ENCODE measurements around the gene SLC6A6.
A peak's percentile ranks its signal among the peaks of the same experiment; 100 is the strongest.

SLC6A6 gene

DNA sequence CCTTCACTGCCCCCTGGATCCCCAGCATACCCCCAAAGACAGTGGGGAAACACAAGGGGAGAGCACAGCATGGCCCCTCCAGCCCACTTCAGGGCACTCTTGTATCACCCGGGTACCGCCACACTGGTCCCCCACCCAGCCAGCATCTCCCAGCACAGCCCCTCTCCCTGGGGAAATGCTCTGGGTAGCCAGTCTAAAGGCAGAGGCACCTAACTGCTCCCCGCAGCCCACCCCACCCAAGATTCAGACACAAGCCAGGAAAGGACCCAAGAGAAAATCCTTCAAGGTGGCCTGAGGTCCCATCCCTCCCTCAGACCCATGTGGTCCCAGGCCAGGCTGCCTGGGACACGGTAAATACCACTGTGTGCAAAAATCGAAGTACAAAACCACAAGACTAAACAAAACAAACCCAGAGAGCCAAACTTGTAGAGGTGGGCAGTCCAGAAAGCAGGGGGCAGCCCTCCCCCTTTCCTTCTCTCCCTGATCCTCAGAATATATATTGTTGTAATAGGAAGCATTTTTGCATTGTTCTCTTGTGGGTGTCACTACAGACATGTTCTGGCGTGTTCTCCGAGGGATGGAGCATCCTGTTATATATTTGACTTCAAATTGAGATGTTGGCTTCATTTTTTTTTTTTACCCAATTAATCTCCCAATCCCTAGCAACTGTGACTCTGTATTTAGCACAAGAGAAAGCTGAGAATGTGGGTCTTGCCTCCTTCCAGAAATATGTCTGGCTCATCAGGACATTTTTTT is 86.1 kb downstream of the SLC6A6 start:
- no peak for DNase-seq

DNA sequence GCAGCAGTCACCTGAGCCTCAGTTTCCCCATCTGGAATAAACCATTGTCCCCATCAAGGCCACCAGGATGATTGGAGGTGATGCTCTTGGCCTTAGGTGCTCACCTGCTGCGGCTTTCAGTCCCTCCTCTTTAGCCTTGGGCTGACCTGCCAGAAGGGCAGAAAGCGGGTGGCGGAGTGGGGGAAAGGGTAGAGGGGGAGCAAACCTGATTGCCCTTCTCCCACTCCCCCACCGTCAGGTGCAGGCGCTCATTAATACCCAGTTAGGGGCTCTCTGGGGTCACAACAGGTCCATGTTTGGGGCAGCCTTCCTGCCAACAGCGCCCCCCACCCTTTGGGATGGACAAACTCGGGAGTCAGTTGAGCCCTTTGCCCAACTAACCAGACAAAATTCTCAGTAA is 87.2 kb downstream of the SLC6A6 start:
- no peak for DNase-seq

DNA sequence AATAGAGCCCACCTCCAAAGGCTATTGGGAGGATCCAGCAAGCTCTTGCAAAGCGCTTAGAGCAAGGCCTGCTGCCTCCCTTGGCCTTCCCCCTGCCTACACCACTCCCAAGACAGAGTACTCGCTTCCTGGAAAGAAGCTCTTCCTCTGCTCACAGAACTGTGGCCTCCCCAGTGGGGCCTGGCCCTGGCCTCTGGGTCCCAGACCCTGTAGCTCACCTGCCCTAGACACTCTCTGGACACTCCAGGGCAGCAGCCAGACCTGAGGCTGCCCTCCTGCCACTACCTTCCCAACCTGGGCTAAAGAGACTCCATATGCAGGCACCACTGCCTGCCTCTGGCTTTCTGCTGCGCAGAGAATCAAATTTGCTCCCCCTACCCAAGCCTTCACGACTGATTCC is 87.8 kb downstream of the SLC6A6 start:
- no peak for DNase-seq

DNA sequence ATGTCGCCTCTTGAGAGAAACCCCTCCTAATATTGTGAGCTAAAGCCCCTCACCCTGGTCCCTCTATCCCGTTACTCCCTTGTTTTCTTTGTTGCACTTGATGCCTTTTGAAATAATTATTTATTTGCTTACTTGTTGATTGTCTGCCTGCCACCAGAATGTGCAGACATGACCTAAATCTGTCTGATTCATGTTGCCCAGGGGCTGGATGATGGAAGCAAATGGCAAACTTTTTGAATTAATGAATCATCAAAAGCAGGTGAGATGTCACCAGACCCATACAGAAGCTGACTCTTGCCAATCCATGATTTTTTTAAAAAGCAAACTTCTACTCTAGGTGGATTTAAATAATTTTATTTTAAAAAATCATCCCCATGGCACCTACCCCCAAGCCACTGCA is 88.4 kb downstream of the SLC6A6 start:
- DNase-seq: no peak

DNA sequence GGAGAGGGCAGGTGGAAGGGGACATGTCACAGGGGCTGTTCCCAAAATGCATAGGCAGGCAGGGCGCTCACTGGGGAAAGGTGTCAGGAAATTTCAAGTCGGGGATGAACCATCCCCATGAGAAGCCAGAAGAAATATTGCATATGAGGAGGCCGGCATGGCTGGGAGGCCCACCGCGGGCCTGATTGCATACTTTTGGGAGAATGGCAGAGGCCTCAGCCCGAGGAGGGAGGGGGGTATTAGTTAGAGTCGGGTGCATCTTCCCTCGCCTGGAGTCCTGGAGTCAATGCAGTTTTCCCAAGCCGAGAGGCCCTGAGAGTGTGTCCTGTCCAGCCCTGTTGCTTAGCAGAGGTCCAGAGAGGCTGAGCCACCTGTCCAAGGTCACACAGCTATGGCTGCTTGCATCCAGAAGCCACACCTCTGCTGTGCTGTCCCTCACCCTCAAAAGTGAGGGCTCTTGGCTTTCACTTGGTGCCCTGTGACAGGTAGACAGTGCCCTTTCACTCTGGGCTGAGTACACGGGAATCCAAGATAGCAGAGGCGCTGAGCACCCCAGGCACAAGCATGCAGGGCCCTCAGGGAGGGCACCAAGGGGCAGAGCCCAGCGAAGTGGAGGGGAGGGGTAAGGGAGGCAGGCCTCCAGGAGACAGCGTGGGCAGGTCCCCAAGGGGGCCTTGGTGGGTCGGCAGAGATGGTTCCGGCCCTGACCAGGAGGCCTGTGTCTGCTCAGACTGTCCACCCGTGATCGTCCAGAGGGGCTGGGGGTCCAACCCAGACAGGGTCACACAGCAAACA is 89.2 kb downstream of the SLC6A6 start:
- DNase-seq: no peak

DNA sequence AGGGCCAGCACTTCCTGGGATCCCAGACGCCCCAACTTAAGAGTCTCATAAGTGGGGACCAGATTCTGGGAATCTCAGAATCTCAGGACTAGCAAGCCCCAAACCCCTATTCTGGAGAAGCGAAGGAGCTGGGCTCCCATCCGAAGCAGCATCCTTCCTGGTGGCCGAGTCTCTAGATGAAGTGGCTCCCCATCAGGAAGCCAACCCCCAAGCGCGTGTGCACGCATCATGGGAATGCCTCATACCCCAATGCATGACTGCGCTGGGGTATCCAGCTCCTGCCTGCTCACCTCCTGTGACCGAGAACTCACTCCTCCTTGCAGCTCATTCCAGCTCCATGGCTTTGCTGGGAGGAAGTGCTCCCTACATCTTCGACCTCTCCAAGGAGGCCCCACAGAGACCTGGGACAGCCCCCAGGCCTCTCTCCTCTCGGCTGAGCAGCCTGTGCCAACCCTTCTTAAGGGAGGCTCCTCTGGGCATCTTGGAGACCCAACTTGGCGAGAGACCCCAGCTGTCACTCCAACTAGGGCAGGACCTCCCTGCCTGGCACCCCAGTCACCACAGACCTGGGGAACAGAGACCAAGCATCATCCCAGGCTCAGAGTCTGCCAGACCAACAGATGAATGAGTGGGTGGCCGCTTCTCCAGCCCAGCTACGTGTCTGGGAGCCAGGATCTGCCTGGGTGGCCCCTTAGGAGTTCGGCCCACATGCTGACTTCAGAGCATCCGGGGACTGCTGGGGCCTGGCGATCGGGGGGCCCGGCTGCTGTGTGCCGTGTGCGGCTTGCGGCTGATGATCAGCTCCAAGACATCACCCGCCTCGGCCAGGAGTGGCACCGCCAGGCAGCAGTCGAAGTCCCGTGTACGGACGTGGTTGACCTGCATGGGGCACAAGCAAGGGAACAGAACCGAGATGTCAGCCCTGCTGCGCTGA is 90.8 kb downstream of the SLC6A6 start:
- no peak for DNase-seq

DNA sequence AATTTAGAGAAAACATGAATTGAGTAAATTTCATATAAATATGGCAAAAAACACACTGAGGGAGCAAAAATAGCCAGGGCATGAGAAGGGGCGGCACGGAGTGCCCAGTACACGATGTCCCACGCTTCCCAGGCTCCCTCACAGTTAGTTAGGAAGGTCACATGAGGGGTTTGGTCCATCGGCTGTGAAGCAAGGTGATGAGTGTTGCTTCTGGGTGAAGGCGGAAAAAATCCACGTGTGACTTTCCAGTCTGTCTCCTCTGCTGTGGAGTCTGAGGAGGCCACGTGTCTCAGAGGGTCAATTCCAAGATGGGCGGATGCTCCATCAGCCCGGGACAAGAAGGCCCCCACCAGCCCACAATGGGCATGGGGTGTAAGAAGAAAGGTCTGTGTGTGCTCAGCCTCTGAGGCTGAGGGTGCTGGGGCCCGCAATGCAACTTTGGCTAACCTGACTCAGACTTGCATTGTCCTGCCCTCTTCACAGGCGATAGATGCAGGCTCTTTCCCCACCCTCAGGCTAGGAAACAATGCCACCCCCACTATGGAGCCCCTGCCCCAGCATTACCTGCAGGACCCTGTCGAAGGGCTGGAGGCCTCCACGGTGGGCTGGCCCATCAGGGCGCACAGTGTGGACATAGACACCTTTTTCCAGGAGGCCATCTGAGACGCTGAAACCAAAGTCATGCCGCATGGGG is 92.0 kb downstream of the SLC6A6 start:
- no peak for DNase-seq

DNA sequence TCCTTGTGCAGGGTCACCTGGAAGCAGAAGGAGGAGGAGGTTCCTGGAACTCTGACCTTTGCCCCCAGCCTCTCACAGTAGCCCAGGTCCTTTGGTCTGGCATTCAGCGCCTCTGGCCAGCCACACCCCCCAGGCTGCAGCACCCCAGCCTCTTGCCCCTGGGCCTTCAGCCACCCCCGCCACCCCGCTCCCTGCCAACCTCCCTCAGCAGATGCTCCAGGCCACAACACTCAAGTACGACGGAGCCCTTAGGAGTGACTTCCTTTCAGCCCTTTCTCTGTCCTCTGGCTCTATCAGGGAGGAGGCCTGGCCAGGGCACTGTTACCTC is 92.5 kb downstream of the SLC6A6 start:
- no peak for DNase-seq

DNA sequence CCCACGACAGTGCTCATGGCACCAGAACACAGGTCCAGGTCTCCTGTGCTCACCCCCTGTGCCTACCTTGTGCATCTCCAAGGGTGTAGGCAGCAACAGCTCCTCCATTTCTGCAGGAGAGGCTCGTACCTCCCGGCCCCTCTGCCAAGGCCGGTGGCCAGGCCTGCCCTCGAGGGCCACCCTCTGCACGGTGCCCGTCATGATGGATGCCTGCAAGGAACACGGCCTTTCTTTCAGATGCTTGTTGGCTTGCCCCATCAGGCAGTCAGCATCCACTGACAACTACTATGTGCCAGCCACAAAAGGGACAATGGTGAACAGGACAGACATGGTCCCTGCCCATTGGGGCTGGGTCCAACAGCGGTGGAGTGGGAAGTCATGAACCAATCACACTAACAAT is 93.9 kb downstream of the SLC6A6 start:
- DNase-seq: no peak

DNA sequence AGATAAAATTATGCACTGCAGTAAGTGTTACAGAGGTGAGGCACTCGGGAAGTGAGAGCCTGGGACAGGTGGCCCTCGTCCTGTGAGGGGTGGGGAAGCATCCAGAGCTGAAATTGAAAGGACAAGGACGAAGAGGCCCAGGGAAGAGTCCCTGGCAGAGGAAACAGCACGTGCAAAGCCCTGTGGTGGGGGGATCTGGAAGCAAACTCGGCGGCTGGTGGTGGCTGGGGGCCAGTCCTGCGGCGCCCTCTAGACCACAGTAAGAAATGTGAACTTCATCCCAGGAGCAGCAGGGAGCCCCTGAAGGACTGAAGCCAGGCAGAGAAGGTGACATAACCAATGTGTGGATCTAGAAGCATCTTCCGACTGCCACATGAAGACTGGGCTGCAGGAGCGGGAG is 94.9 kb downstream of the SLC6A6 start:
- peak; percentile 39 for DNase-seq

DNA sequence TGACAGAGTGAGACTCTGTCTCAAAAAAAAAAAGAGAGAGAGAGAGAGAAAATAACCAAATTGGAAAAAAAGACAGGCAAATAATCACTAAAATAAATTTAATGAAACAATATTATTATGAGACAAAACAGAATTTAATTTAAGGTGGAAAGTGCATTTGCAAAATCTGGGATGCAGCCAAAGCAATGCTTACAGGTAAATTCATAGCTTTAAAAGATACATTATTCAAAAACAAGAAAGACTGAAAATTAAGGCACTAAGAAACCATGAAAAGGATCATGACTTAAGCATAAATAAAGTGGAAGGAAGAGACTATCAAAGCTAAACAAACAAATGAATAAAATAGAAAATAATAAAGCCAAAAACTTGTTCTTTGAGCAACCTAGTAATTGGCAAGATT is 100.1 kb downstream of the SLC6A6 start:
- DNase-seq: no peak

DNA sequence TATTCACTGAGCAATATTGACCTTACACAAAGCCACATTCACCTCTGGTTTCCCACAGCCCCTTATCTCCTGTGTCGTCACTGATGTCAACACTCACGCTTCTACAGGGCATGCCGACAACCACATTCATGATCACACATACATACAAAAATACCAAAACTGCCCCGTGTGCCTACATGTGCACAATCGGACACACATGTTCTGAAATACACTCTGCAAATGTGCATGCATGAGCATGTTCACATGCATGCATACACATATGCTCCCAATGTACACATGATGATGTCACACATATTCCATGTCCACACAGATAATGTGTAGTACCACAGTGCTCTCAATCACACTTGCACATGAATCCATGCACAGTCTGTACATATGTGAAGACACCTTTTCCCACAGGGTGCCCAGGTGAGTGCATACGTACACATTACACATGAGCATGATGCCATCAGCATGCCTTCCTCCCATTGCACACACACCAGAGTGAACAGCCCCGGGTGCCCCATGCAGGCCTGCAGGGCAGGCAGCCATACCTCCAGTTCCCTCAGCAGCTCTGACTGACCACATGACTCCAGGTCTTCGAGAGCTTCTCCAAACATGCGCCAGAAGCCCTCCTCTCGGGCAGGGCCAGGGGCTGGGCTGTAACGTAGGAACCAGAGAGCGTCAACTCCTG is 100.8 kb downstream of the SLC6A6 start:
- no peak for DNase-seq

DNA sequence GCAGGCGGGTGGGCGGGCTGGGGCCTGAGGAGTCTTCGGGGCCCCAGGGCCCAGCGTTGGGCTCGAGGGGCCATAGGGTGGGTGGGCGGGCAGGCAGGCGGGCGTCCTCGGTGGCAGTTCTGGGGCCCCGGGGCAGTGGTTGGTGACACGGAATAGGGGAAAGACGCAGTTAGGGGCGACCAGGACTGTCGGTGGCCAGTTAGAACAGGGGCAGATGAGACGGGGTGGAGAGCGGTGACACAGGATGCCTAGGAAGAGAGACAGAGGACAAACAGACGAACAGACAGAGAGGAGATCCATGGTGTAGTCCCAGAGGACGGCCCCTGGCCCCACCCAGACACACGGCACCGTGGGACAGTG is 101.3 kb downstream of the SLC6A6 start:
- no peak for DNase-seq

DNA sequence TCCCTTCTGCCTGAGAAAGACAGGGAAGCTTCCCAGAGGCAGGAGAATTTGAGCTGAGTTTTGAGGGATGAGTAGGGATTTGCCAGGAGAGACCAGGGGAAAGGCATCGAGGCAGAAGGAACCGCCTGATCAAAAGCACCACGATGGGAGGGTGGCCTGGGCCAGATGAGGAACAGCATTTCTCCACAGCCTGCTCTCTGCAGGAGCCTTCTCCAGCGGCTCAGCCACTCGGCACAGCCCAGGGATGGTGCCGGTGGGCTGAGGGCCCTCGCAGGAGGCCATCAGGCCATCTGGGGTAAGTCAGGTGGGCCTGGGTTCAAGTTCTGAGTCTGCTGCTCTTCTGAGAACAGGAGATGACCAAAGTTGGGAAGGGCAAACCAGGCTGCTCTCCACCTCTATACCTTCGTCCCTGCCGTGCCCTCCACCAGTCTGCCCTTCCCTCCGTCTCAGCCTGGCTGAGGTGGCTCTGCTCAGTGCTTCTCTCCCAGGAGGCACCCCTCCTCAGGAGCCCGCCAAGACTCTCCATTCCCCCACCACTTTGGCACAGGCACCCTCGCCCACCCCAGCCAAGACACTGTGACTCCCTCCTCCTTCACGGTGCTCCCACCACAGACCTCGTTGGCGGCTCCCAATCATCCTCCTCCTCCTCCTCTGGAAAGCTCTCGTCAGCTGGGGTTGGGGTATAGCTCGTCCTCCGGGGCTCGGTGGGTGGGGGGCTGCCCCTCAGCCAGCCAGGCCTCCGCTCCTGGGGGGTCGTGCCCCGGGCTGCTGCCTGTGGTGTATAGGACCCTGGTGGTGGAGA is 102.8 kb downstream of the SLC6A6 start:
- DNase-seq: no peak

DNA sequence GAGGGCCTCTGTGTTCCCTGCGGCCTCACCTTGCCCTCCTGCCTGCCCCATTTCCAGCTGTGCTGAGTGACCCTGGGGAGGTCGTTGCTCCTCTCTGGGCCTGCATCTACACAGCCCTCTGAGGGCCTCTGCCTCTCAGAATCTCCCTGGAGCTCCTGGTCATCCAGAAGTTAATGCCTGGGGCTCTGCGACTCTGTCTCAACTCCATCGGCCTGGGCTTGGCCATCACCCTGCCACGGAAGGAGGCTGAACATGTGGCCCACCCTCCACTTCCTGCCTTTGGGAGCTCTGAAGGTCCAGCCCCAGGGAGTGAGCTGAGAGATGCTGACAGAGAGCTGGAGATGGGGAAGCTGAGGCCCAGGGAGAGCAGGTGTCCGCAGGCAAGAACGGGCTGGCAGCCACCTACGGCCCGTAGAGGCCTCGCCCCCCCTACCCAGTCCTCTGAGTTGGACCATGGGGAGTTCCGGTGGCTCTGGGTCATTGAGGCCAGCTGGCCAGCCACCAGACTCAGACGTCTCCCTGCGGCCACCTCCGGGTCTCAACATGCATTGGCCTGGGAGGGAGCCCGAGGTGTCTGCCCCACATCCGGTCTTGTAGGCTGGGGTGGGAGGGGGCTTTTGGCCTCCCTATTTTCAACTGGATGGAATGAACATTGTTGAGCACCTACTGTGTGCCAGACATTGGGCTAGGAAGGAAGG is 103.5 kb downstream of the SLC6A6 start:
- DNase-seq: no peak

DNA sequence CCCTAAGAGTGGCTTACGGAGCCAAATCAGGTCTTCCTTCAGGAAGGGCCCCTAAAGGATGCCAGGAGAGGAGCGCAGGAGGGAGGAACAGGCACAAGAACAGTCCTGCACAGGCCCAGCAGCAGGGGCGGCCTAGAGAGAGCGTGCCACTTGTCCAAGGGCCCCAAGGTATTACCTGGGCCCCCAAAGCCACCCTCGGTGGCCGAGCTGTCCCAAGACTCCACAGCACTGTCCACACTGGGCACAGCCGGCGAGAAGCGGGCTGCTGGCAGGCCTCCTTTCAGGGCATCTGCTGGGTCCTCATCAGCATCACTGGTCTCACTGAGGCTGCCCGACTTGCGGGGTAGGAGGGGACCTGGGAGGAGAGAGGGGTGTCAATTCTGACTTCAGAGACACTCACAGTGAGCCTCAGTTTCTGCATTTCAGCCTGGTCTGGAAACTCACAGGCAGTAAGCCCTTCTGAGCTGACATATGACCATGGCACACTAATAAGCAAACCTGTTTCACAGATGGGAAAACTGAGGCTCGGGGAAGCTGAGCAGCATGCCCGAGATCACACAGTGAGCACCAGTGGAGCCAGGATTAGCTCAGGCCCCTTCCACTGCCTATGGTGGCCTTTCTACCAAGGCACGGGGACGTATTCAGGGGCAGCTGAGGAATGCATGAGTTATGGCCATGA is 104.4 kb downstream of the SLC6A6 start:
- DNase-seq: no peak

DNA sequence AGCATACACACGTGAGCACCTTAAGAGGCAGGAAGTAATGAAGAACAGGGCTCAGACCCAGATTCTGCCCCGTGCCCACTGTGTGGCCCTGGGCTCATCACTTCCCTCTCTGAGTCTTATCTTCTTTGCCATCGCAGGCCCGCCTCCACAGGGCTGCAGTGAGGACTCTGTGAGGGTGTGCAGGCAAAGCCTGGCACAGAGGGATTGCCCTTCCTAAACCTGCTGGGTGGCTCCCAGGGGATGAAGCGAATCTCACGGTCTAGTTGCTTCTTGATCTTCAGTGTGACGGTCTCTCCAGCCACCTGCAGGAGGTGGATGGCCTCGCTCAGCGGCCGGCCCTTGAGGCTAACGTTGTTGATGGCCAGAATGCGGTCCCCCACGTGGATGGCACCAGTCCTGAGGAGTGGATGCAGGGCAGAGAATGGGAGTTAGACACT is 104.9 kb downstream of the SLC6A6 start:
- peak; percentile 26 for DNase-seq

DNA sequence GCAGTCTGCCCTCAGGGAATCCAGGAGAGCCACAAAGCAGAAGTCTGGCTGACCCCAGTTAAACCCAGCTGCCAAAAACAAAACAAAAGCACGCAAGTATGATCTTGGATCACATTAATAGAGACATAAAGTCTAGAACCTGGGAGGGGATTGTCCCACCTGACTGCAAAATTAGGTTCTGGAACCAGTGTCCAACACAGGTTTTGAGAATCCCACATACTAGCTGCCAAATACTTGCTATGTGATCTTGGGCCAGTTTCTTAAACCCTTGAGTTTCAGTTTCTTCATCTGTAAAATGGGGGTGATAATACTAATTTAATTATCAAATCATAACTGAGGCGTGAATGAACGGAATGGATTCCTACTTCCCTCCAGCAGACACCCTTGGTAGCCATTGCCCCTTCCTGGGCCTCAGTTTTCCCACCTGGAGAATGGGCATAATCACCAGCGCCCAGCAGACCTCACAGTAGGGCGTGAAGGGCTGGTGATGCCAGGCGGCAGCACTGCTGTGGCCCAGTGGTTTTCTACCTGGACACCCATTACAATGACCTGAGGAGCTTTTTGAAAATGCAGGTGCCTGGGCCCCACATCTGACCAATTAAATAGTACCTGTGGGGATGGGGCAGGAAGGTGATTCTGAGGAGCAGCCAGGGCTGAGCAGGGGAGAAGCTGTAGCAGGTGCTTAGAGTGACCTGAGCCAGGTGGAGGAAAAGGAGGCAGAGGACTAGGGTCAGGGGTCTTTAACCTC is 105.5 kb downstream of the SLC6A6 start:
- no peak for DNase-seq

DNA sequence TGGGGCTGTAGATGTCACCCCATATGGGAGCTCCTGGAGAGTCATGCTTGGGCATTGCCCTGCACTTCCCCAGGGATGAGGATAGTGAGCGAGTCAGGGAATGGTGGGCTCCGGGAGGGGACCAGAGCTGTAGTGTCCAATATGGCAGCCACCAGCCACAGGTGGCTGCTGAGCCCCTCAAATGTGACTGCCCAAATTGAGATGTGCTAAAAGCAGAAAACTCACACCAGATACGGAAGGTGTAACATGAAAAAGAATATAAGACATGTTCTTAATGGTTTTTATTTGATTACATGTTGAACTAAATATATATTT is 106.1 kb downstream of the SLC6A6 start:
- DNase-seq: no peak

Data from NCI-H82 (cell line).